ENCODE results near the gene CNN2. TPM values are rescaled to one million over a fixed set of nuclear protein-coding genes. Genes with fewer than 3 reads are reported as not detected.

Gene CNN2
- total RNA-seq, 4 donors from 2014 or later, result 39.6 to 75.4 (median 60.8) TPM

GRCh38 chr19:1032264-1032867 lies 6.0 kb downstream of the CNN2 start:
- DNase-seq (ENCODE audit: low spot score) (no peak), ATAC-seq (ENCODE audit: low FRiP score) (no peak)
- TF ChIP-seq CTCF (IDR thresholded peaks at IDR 0.05), result no peak

- TF ChIP-seq CTCF (IDR thresholded peaks at IDR 0.05), result no peak
- ATAC-seq (ENCODE audit: low FRiP score) (no peak), DNase-seq (ENCODE audit: low spot score) (no peak)
These were observed 9.7 kb downstream of the CNN2 start for GRCh38 chr19:1035998-1036621.

GRCh38 chr19:1037621-1038064 lies 11.2 kb downstream of the CNN2 start:
- TF ChIP-seq CTCF (IDR thresholded peaks at IDR 0.05), result no peak
- DNase-seq (ENCODE audit: low spot score) (no peak), ATAC-seq (ENCODE audit: low FRiP score) (no peak)

GRCh38 chr19:1038978-1039645 lies 12.7 kb downstream of the CNN2 start:
- no peak for ATAC-seq (ENCODE audit: low FRiP score)
- no peak for TF ChIP-seq CTCF (IDR thresholded peaks at IDR 0.05)
- no peak for DNase-seq (ENCODE audit: low spot score)

GRCh38 chr19:1039646-1040475 lies 13.5 kb downstream of the CNN2 start, which contains the start of gene ABCA7:
TSS of gene ABCA7 (plus strand) at chr19:1040107. CDS start at chr19:1041362, 1,255 bp downstream.
- TF ChIP-seq CTCF (IDR thresholded peaks at IDR 0.05), result no peak
- peak; percentile 96 for ATAC-seq (ENCODE audit: low FRiP score)
- peak; percentile 94 for DNase-seq (ENCODE audit: low spot score)

GRCh38 chr19:1040476-1041271 lies 14.3 kb downstream of the CNN2 start:
- ATAC-seq (ENCODE audit: low FRiP score) (peak; percentile 45), DNase-seq (ENCODE audit: low spot score) (peak; percentile 79)
- TF ChIP-seq CTCF (IDR thresholded peaks at IDR 0.05), result no peak

Data from omental fat pad (tissue), 4 donors.